ENCODE results near the gene WDR27. TPM values are rescaled to one million over a fixed set of nuclear protein-coding genes. Genes with fewer than 3 reads are reported as not detected.

Gene WDR27
- total and polyA plus RNA-seq, 10 donors, result 17.6 to 69.5 (median 45.7) TPM

GRCh38 chr6:169454204-169454871, 247.5 kb downstream of the WDR27 start:
- no peaks in the 10 kb centered on the region for H3K27me3 ChIP-seq (replicated peaks in 1 of 7)
- no peaks in the 10 kb centered on the region for H3K4me1 ChIP-seq
- no peak overlapping the region for H3K27ac ChIP-seq
- 46 to 83% (median 78%) methylated on average over 7 to 8 of the region's 8 CpGs for WGBS, 5 donors
- H3K9me3 ChIP-seq, result peaks cover 0 to 7% (median 2%) of the 10 kb centered on the region in 8 donors
- no peak overlapping the region for H3K4me3 ChIP-seq
- intact Hi-C loops (cut with DNase I; ENCODE audit: low total_unique reads), result no loop called here
- peaks cover 0 to 5% (median 0%) of the 10 kb centered on the region in 6 donors for H3K36me3 ChIP-seq
- no peak for DNase-seq
- TF ChIP-seq CTCF (IDR thresholded peaks at IDR 0.05 in 8 of 11, conservative IDR thresholded peaks at IDR 0.05 in 3 of 11), result no peak
- no peak for TF ChIP-seq POLR2AphosphoS5 (IDR thresholded peaks at IDR 0.05)
- no peak for TF ChIP-seq POLR2A (IDR thresholded peaks at IDR 0.05)

- Histone ChIP-seq H3K27me3 (replicated peaks in 1 of 7) (no peaks in the 10 kb centered on the region), H3K4me3 (no peak overlapping the region)
Observed at GRCh38 chr6:169452869-169453620, 248.8 kb downstream of the WDR27 start.

GRCh38 chr6:169452117-169452868, 249.5 kb downstream of the WDR27 start:
- Histone ChIP-seq H3K27ac (peak overlapping the region in 6 of 8 donors; percentile 38 to 69 (median 60)), H3K9me3 (no peaks in the 10 kb centered on the region), H3K36me3 (peaks cover 0 to 5% (median 0%) of the 10 kb centered on the region in 6 donors), H3K4me1 (no peaks in the 10 kb centered on the region), H3K27me3 (replicated peaks in 1 of 7) (no peaks in the 10 kb centered on the region), H3K4me3 (peak overlapping the region in 3 of 8 donors; percentile 5 to 25 (median 22))
- intact Hi-C loops (cut with DNase I; ENCODE audit: low total_unique reads), result no loop called here
- TF ChIP-seq CTCF (IDR thresholded peaks at IDR 0.05 in 8 of 11, conservative IDR thresholded peaks at IDR 0.05 in 3 of 11), result no peak
- TF ChIP-seq POLR2AphosphoS5 (IDR thresholded peaks at IDR 0.05), result peak; percentile 35 to 62 (median 58)
- TF ChIP-seq POLR2A (IDR thresholded peaks at IDR 0.05), result no peak
- 78 to 86% (median 84%) methylated on average over 35 to 36 of the region's 36 CpGs for WGBS, 5 donors
- DNase-seq, result no peak

More at GRCh38 chr6:169452869-169453620, 248.8 kb downstream of the WDR27 start:
- DNase-seq, result no peak
- Histone ChIP-seq H3K27ac (peak overlapping the region in 5 of 8 donors; percentile 55 to 69 (median 65)), H3K36me3 (peaks cover 0 to 5% (median 0%) of the 10 kb centered on the region in 6 donors), H3K9me3 (no peaks in the 10 kb centered on the region), H3K4me1 (no peaks in the 10 kb centered on the region)
- no peak for TF ChIP-seq CTCF (IDR thresholded peaks at IDR 0.05 in 8 of 11, conservative IDR thresholded peaks at IDR 0.05 in 3 of 11)
- no peak for TF ChIP-seq POLR2A (IDR thresholded peaks at IDR 0.05)
- TF ChIP-seq POLR2AphosphoS5 (IDR thresholded peaks at IDR 0.05), result no peak
- WGBS, 5 donors, result 87 to 94% (median 91%) methylated on average over 11 of the region's 11 CpGs
- intact Hi-C loops (cut with DNase I; ENCODE audit: low total_unique reads), result no loop called here

All from spleen (tissue), 11 donors.